GM23338 (cell line): ENCODE measurements around the gene AGPAT3. TPM values are rescaled to one million over a fixed set of nuclear protein-coding genes. Genes with fewer than 3 reads are reported as not detected.

Experiments used
- ATAC-seq: fragments of 200-7000 bp; cut with Tn5 transposase; 3 replicates; pipeline ENCODE4 v1.9.1; 2020
- DNase-seq: peaks from one replicate; pipeline ENCODE4 v3.0.0-alpha.2; 2015; ENCODE audit warnings: low spot score
- H2AFZ ChIP-seq: fragments of 200-600 bp; sonication (generic); 2 replicates; pipeline ENCODE4 v1.8.0; 2016; ENCODE audit warnings: antibody characterized with exemption, mild to moderate bottlenecking, moderate library complexity
- H3F3A ChIP-seq: fragments of 200-600 bp; sonication (generic); replicated peaks from 2 replicates; pipeline ENCODE4 v1.8.0; 2017; ENCODE audit warnings: antibody characterized with exemption, mixed run types, low read depth
- H3K27ac ChIP-seq: fragments of 200-600 bp; sonication (generic); 2 replicates; pipeline ENCODE4 v1.6.1; 2016; ENCODE audit warnings: low read depth
- H3K27me3 ChIP-seq: fragments of 200-600 bp; sonication (generic); 2 replicates; pipeline ENCODE4 v1.8.0; 2016; ENCODE audit warnings: mild to moderate bottlenecking, mixed run types, moderate library complexity; ENCODE audit not compliant: insufficient read depth
- H3K36me3 ChIP-seq: fragments of 200-600 bp; sonication (generic); 2 replicates; pipeline ENCODE4 v1.8.0; 2016; ENCODE audit warnings: mild to moderate bottlenecking; ENCODE audit not compliant: insufficient read depth
- H3K4me1 ChIP-seq: fragments of 200-600 bp; sonication (generic); 2 replicates; pipeline ENCODE4 v1.8.0; 2016; ENCODE audit warnings: mild to moderate bottlenecking, moderate library complexity; ENCODE audit not compliant: insufficient read depth
- H3K4me2 ChIP-seq: fragments of 200-600 bp; sonication (generic); 2 replicates; pipeline ENCODE4 v1.7.1; 2017; ENCODE audit warnings: mixed run types
- H3K4me3 ChIP-seq: fragments of 200-600 bp; sonication (generic); 2 replicates; pipeline ENCODE4 v1.6.1; 2016; ENCODE audit warnings: mixed run types
- H3K79me2 ChIP-seq: fragments of 200-600 bp; sonication (generic); replicated peaks from 2 replicates; pipeline ENCODE4 v1.8.0; 2017; ENCODE audit warnings: mild to moderate bottlenecking; ENCODE audit not compliant: insufficient read depth
- H3K9me2 ChIP-seq: fragments of 200-600 bp; sonication (generic); 2 replicates; pipeline ENCODE4 v1.8.0; 2017; ENCODE audit not compliant: insufficient read depth
- H4K20me1 ChIP-seq: fragments of 200-600 bp; sonication (generic); replicated peaks from 2 replicates; pipeline ENCODE4 v1.8.0; 2017; ENCODE audit warnings: mild to moderate bottlenecking; ENCODE audit not compliant: insufficient read depth
- H3K27ac Mint-ChIP-seq: 2 replicates; pipeline ENCODE4 v1.8.0; 2020; ENCODE audit warnings: inconsistent platforms, mild to moderate bottlenecking, moderate library complexity, mixed read lengths
- H3K27me3 Mint-ChIP-seq: 3 replicates; pipeline ENCODE4 v1.8.0; 2022; ENCODE audit warnings: low read depth, mild to moderate bottlenecking, moderate library complexity, mixed read lengths, inconsistent platforms; ENCODE audit not compliant: insufficient read depth, poor library complexity
- H3K36me3 Mint-ChIP-seq: 3 replicates; pipeline ENCODE4 v1.8.0; 2021; ENCODE audit warnings: low read depth, mild to moderate bottlenecking, inconsistent platforms, moderate library complexity, mixed read lengths
- H3K4me1 Mint-ChIP-seq: 3 replicates; pipeline ENCODE4 v1.8.0; 2020; ENCODE audit warnings: mild to moderate bottlenecking, inconsistent platforms, mixed read lengths
- H3K4me3 Mint-ChIP-seq: 3 replicates; pipeline ENCODE4 v1.8.0; 2021; ENCODE audit warnings: moderate library complexity, mild to moderate bottlenecking, inconsistent platforms, mixed read lengths
- H3K9me3 Mint-ChIP-seq: 3 replicates; pipeline ENCODE4 v1.8.0; 2020; ENCODE audit warnings: moderate library complexity, mild to moderate bottlenecking, inconsistent platforms, mixed read lengths
- CREB1 ChIP-seq: fragments of 250-450 bp; sonication (Bioruptor Pico); IDR thresholded peaks from 2 replicates; pipeline ENCODE4 v1.5.0; 2020; ENCODE audit warnings: low read depth, mild to moderate bottlenecking, moderate library complexity
- CTCF ChIP-seq, 2 experiments: fragments of 200-600 bp in 1 of 2; sonication (generic) in 1 of 2; conservative IDR thresholded peaks; 2 replicates each; pipeline versions ENCODE4 v1.5.1 to v1.6.1; 2016 to 2017; ENCODE audit warnings: antibody characterized with exemption in 2 of 2, low read depth in 2 of 2, mild to moderate bottlenecking in 2 of 2, moderate library complexity in 1 of 2
- EZH2phosphoT487 ChIP-seq: fragments of 200-600 bp; sonication (generic); IDR thresholded peaks from one replicate; pipeline ENCODE4 v1.8.1; 2018; ENCODE audit warnings: antibody characterized with exemption; ENCODE audit not compliant: unreplicated experiment
- JUNB ChIP-seq: IDR thresholded peaks from one replicate; pipeline ENCODE4 v1.6.1; 2016; ENCODE audit warnings: antibody characterized with exemption; ENCODE audit not compliant: unreplicated experiment
- REST ChIP-seq: IDR thresholded peaks from one replicate; pipeline ENCODE4 v1.6.1; 2018; ENCODE audit warnings: antibody characterized with exemption; ENCODE audit not compliant: unreplicated experiment
- STAT1 ChIP-seq: IDR thresholded peaks from one replicate; pipeline ENCODE4 v1.6.1; 2016; ENCODE audit warnings: antibody characterized with exemption; ENCODE audit not compliant: unreplicated experiment
- ZNF114 ChIP-seq: fragments of 250-450 bp; sonication (Bioruptor Pico); IDR thresholded peaks from 2 replicates; pipeline ENCODE4 v1.5.0; 2020; ENCODE audit warnings: mild to moderate bottlenecking, moderate library complexity
- ZNF462 ChIP-seq: fragments of 250-450 bp; sonication (Bioruptor Pico); IDR thresholded peaks from 2 replicates; pipeline ENCODE4 v1.5.0; 2020; ENCODE audit warnings: mild to moderate bottlenecking, moderate library complexity
- polyA plus RNA-seq: library from polyadenylated mRNA; unstranded; fragments of >200 nt; fragmentation: Nextera tagmentation; extraction: Ambion mirVana; gene quantifications from 2 replicates; pipeline ENCODE4 v1.2.1, GENCODE V29; 2016
- total RNA-seq: library from RNA; depleted of rRNA; stranded (reverse); fragments of >200 nt; shearing (Covaris generic); gene quantifications from 2 replicates; pipeline ENCODE4 v1.2.3, GENCODE V29; 2014

AGPAT3 gene
- total and polyA plus RNA-seq, 2 experiments from 2014 or later, result 2.1 to 6.1 TPM

GRCh38 chr21:43849532-43850299, 15.3 kb upstream of the AGPAT3 start (continued):
- no peak for TF ChIP-seq ZNF462
- TF ChIP-seq EZH2phosphoT487, result no peak
- no peak for TF ChIP-seq CTCF (conservative IDR thresholded peaks at IDR 0.05; ENCODE audit: low read depth in 2 of 2)

- Mint-ChIP-seq H3K9me3 (no peaks in the 10 kb centered on the region), H3K4me1 (no peaks in the 10 kb centered on the region), H3K27me3 (peaks cover 12% of the 10 kb centered on the region), H3K27ac (no peak overlapping the region), H3K36me3 (no peaks in the 10 kb centered on the region), H3K4me3 (no peak overlapping the region)
- no peaks in the 10 kb centered on the region for H3K79me2 ChIP-seq
- H3K27me3 ChIP-seq, result no peaks in the 10 kb centered on the region
- H3F3A ChIP-seq, result no peaks in the 10 kb centered on the region
- no peaks in the 10 kb centered on the region for H4K20me1 ChIP-seq
- DNase-seq (no peak), ATAC-seq (no peak)
- no peak overlapping the region for H3K4me2 ChIP-seq
- no peak overlapping the region for H3K4me3 ChIP-seq
- no peak overlapping the region for H2AFZ ChIP-seq
- no peaks in the 10 kb centered on the region for H3K4me1 ChIP-seq
- no peaks in the 10 kb centered on the region for H3K9me2 ChIP-seq
- H3K27ac ChIP-seq, result no peak overlapping the region
- H3K36me3 ChIP-seq, result no peaks in the 10 kb centered on the region
- TF ChIP-seq CTCF (conservative IDR thresholded peaks at IDR 0.05; ENCODE audit: low read depth in 2 of 2) (no peak), CREB1 (CRISPR knock-in tag) (no peak), JUNB (no peak), ZNF114 (CRISPR knock-in tag) (no peak), REST (no peak), STAT1 (no peak), EZH2phosphoT487 (no peak)
These were observed 14.2 kb upstream of the AGPAT3 start for GRCh38 chr21:43850728-43851295.
